ENCODE measurements around the gene CNTN4. TPM values are rescaled to one million over a fixed set of nuclear protein-coding genes. Genes with fewer than 3 reads are reported as not detected.

The CNTN4 gene
- total RNA-seq, 4 donors from 2014 or later: 2.6 to 91.2 (median 13.2) TPM

DNA sequence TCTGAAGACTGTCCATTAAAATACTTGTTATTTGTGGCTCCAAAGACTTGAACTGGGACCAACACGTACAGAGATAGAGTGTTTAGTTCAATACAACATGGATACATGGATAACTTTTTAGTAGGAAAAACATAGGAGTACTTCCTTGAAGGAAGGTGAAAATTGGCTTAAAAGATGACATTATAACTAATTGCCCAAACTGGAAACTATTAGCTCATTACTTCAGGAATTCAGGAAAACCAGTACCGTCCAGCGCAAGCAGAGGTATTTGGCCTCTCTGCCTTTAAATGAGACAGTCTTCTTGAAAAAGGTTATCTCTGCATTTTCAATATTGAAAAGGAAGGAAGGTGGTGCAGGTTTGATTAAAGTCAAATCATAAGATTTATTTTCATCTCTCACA, 777.0 kb downstream of the CNTN4 start:
- no peaks in the 10 kb centered on the region for H3K4me1 ChIP-seq
- DNase-seq: no peak
- H3K9me3 ChIP-seq: no peaks in the 10 kb centered on the region
- no peak overlapping the region for H3K4me3 ChIP-seq
- H3K27me3 ChIP-seq: no peaks in the 10 kb centered on the region
- intact Hi-C loops (cut with DNase I; ENCODE audit: low total_unique reads): no loop called here
- H3K36me3 ChIP-seq: no peaks in the 10 kb centered on the region
- H3K27ac ChIP-seq: no peak overlapping the region
- TF ChIP-seq POLR2A (IDR thresholded peaks at IDR 0.05): no peak
- TF ChIP-seq, protein P1, sequence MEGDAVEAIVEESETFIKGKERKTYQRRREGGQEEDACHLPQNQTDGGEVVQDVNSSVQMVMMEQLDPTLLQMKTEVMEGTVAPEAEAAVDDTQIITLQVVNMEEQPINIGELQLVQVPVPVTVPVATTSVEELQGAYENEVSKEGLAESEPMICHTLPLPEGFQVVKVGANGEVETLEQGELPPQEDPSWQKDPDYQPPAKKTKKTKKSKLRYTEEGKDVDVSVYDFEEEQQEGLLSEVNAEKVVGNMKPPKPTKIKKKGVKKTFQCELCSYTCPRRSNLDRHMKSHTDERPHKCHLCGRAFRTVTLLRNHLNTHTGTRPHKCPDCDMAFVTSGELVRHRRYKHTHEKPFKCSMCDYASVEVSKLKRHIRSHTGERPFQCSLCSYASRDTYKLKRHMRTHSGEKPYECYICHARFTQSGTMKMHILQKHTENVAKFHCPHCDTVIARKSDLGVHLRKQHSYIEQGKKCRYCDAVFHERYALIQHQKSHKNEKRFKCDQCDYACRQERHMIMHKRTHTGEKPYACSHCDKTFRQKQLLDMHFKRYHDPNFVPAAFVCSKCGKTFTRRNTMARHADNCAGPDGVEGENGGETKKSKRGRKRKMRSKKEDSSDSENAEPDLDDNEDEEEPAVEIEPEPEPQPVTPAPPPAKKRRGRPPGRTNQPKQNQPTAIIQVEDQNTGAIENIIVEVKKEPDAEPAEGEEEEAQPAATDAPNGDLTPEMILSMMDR (IDR thresholded peaks at IDR 0.05): no peak

DNA sequence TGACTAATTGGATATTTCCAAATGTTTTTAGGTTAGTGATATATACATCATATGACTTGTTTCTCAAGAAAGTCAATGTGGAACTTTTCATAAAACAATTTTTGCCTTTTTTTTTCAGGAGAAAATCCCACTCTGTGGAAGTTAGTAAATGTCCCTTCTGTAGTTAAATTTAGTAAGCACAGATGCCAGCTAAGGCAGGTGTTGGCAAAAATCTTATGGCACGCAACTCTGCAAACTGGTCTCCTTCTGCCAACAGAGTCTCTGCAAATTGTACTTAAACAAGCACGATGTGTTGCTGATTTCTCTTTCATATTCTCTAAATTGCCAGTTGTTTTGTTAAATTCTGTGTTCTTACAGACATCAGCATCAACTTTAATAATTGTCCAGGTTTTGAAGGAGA, 777.7 kb downstream of the CNTN4 start:
- no peak for DNase-seq
- intact Hi-C loops (cut with DNase I; ENCODE audit: low total_unique reads): no loop called here
- H3K27me3 ChIP-seq: no peaks in the 10 kb centered on the region
- no peak for TF ChIP-seq POLR2A (IDR thresholded peaks at IDR 0.05)
- TF ChIP-seq, protein P1 (IDR thresholded peaks at IDR 0.05): no peak
- no peak overlapping the region for H3K4me3 ChIP-seq
- H3K36me3 ChIP-seq: no peaks in the 10 kb centered on the region
- H3K9me3 ChIP-seq: no peaks in the 10 kb centered on the region
- no peak overlapping the region for H3K27ac ChIP-seq
- no peaks in the 10 kb centered on the region for H3K4me1 ChIP-seq

DNA sequence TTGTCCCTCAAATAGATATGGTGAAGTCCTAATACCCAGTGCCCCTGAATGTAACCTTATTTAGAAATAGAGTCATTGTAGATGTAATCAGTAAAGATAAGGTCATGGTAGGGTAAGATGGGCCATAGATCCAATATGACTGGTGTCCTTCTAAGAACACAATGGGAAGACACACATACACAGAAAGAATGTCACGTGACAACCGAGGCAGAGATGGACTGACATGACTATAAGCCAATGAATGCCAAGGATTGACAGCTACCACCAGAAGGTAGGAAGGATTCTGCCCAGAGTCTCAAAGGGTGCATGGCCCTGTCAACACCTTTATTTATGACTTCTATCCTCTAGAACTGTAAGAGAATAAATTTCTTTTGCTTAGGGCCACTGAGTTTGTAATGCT, 780.4 kb downstream of the CNTN4 start:
- H3K9me3 ChIP-seq: no peaks in the 10 kb centered on the region
- H3K4me1 ChIP-seq: no peaks in the 10 kb centered on the region
- H3K27ac ChIP-seq: no peak overlapping the region
- DNase-seq: no peak
- TF ChIP-seq, protein P1 (IDR thresholded peaks at IDR 0.05): no peak
- TF ChIP-seq POLR2A (IDR thresholded peaks at IDR 0.05): no peak
- H3K4me3 ChIP-seq: no peak overlapping the region
- H3K36me3 ChIP-seq: no peaks in the 10 kb centered on the region
- H3K27me3 ChIP-seq: no peaks in the 10 kb centered on the region
- intact Hi-C loops (cut with DNase I; ENCODE audit: low total_unique reads): no loop called here

DNA sequence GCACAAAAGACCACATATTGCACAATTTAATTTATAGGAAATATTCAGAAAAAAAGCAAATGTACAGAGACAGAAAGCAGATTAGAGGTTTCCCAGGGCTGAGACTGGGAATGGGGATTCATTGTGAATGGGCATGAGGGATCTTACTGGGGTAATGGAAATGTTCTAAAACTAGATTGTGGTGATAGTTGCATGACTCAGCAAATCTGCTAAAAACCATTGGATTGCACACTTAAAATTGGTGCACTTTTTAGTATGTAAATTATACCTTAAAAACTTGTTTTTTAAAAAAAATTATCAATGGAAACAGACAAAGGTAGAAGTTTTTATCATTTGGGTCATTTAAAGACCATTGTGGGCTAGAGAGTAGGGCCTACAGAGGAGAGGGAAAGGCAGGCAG, 780.9 kb downstream of the CNTN4 start:
- TF ChIP-seq, protein P1 (IDR thresholded peaks at IDR 0.05): no peak
- TF ChIP-seq POLR2A (IDR thresholded peaks at IDR 0.05): no peak
- no peak overlapping the region for H3K4me3 ChIP-seq
- DNase-seq: no peak
- no peaks in the 10 kb centered on the region for H3K9me3 ChIP-seq
- H3K4me1 ChIP-seq: no peaks in the 10 kb centered on the region
- no peak overlapping the region for H3K27ac ChIP-seq
- intact Hi-C loops (cut with DNase I; ENCODE audit: low total_unique reads): no loop called here
- no peaks in the 10 kb centered on the region for H3K27me3 ChIP-seq
- no peaks in the 10 kb centered on the region for H3K36me3 ChIP-seq

DNA sequence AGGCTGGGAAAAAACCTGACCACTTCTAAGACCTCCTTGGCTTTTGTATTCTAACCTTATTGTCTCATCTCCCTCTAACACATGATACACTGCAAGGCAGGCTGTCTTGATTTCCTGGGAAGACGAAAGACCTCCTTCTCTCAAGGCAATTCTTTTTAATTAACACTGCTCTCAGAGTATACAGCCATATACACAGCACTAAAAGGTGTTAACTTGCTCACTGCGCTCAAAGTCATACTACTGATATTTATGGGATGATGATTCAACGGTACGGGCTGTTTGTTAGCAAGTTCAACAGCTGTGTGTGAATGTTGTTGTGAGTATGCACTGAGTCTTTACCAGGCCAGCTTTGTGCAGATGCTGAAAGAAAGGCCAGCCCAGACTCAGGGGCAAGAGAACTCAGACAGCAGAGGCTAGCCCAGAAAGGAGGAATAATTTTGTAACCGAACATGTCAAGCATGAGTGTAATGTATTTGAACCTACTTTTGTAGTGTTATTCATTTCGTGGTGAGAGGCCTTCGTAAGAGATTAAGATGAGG, 781.6 kb downstream of the CNTN4 start:
- no peaks in the 10 kb centered on the region for H3K36me3 ChIP-seq
- intact Hi-C loops (cut with DNase I; ENCODE audit: low total_unique reads): no loop called here
- TF ChIP-seq, protein P1 (IDR thresholded peaks at IDR 0.05): no peak
- no peak for TF ChIP-seq POLR2A (IDR thresholded peaks at IDR 0.05)
- H3K27me3 ChIP-seq: no peaks in the 10 kb centered on the region
- no peaks in the 10 kb centered on the region for H3K4me1 ChIP-seq
- no peaks in the 10 kb centered on the region for H3K9me3 ChIP-seq
- H3K4me3 ChIP-seq: no peak overlapping the region
- DNase-seq: no peak
- no peak overlapping the region for H3K27ac ChIP-seq
